ENCODE measurements around the gene EPHA1. TPM values are rescaled to one million over a fixed set of nuclear protein-coding genes. Genes with fewer than 3 reads are reported as not detected.

Gene EPHA1
- total RNA-seq, 3 donors from 2014 or later = 9.1 to 19.6 (median 18.9) TPM

- no peak for TF ChIP-seq CTCF (IDR thresholded peaks at IDR 0.05)
- no peaks in the 10 kb centered on the region for H3K4me1 ChIP-seq (ENCODE audit: low read depth)
- H3K4me3 ChIP-seq = no peak overlapping the region
- H3K36me3 ChIP-seq (ENCODE audit: low read depth) = no peaks in the 10 kb centered on the region
- intact Hi-C loops (cut with DNase I, micrococcal nuclease) = no loop called here
- no peak for ATAC-seq
- DNase-seq = no peak
- H3K9me3 ChIP-seq = no peaks in the 10 kb centered on the region
These were observed 57.1 kb downstream of the EPHA1 start for GRCh38 chr7:143351574-143351973.

GRCh38 chr7:143351060-143351459 lies 57.6 kb downstream of the EPHA1 start:
- H3K9me3 ChIP-seq = no peaks in the 10 kb centered on the region
- DNase-seq (no peak), ATAC-seq (no peak)
- H3K36me3 ChIP-seq (ENCODE audit: low read depth) = no peaks in the 10 kb centered on the region
- no peak overlapping the region for H3K4me3 ChIP-seq
- H3K4me1 ChIP-seq (ENCODE audit: low read depth) = no peaks in the 10 kb centered on the region
- intact Hi-C loops (cut with DNase I, micrococcal nuclease) = no loop called here
- TF ChIP-seq CTCF (IDR thresholded peaks at IDR 0.05) = no peak

GRCh38 chr7:143347950-143348349 lies 60.7 kb downstream of the EPHA1 start:
- TF ChIP-seq CTCF (IDR thresholded peaks at IDR 0.05) = no peak
- ATAC-seq = no peak

GRCh38 chr7:143346018-143346417 lies 62.6 kb downstream of the EPHA1 start:
- intact Hi-C loops (cut with DNase I, micrococcal nuclease) = no loop called here
- TF ChIP-seq CTCF (IDR thresholded peaks at IDR 0.05) = no peak
- Histone ChIP-seq H3K4me3 (no peak overlapping the region), H3K4me1 (ENCODE audit: low read depth) (no peaks in the 10 kb centered on the region), H3K9me3 (no peaks in the 10 kb centered on the region), H3K36me3 (ENCODE audit: low read depth) (no peaks in the 10 kb centered on the region)
- ATAC-seq (peak; percentile 6), DNase-seq (no peak)

More at GRCh38 chr7:143347950-143348349, 60.7 kb downstream of the EPHA1 start:
- H3K36me3 ChIP-seq (ENCODE audit: low read depth) = no peaks in the 10 kb centered on the region
- H3K4me3 ChIP-seq = no peak overlapping the region
- H3K4me1 ChIP-seq (ENCODE audit: low read depth) = no peaks in the 10 kb centered on the region
- intact Hi-C loops (cut with DNase I, micrococcal nuclease) = no loop called here
- DNase-seq = no peak
- H3K9me3 ChIP-seq = no peaks in the 10 kb centered on the region

GRCh38 chr7:143345428-143345900 lies 63.2 kb downstream of the EPHA1 start:
- DNase-seq = peak; percentile 76 to 83 (median 76)
- peak; percentile 99 for ATAC-seq
- Histone ChIP-seq H3K4me1 (ENCODE audit: low read depth) (no peaks in the 10 kb centered on the region), H3K36me3 (ENCODE audit: low read depth) (no peaks in the 10 kb centered on the region), H3K9me3 (no peaks in the 10 kb centered on the region), H3K4me3 (no peak overlapping the region)
- TF ChIP-seq CTCF (IDR thresholded peaks at IDR 0.05) = peak; percentile 45
- intact Hi-C loops (cut with DNase I, micrococcal nuclease) = no loop called here

- no peak for TF ChIP-seq CTCF (IDR thresholded peaks at IDR 0.05)
- H3K36me3 ChIP-seq (ENCODE audit: low read depth) = no peaks in the 10 kb centered on the region
- intact Hi-C loops (cut with DNase I, micrococcal nuclease) = no loop called here
- no peak for ATAC-seq
- H3K4me3 ChIP-seq = no peak overlapping the region
- H3K9me3 ChIP-seq = no peaks in the 10 kb centered on the region
- no peak for DNase-seq
- no peaks in the 10 kb centered on the region for H3K4me1 ChIP-seq (ENCODE audit: low read depth)
These were observed 65.1 kb downstream of the EPHA1 start for GRCh38 chr7:143343596-143343995.
